ENCODE results near the gene SLPI.

The SLPI gene

DNA sequence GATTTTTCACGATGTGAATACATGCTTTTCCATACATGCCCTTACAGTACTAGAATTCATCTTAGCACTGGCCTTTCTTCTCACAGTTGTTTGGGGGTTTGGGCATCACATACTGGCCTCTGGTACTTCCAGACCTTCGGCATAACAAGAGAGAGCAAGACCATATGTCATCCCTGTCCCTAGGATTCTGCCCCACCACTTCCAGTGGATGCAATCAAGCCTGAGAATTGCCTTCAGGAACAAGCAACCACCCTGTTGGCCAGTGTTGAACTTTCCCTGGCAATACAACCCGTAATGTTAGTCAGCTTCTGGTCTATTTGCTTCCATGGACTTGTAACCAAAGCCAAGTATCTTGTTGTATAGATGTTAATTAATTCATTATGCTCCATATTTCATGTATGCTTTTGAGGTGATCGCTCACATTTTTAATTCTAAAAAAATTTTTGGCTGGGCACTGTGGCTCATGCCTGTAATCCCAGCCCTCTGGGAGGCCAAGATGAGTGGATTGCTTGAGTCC is 15.4 kb upstream of the SLPI start:
- no peak for FAIRE-seq

DNA sequence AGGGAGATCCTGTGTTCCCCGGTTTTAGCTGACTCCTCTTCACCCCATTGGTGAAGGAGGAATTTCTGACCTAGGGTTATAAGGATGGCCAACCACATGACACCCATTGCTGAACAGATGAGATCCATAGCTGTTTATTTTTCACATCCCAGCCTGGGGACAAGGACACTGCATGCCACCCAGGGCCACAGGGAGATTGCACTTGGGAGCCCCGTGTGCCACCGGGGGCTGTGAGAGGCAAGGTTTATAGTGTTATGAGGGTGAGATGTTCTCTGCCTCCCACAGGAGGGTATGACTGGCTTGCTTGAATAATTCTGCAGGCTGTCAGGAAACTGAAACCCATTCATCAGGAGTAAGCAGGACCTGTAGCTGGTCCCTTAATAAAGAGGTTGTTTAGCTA is 14.7 kb upstream of the SLPI start:
- FAIRE-seq, result no peak

DNA sequence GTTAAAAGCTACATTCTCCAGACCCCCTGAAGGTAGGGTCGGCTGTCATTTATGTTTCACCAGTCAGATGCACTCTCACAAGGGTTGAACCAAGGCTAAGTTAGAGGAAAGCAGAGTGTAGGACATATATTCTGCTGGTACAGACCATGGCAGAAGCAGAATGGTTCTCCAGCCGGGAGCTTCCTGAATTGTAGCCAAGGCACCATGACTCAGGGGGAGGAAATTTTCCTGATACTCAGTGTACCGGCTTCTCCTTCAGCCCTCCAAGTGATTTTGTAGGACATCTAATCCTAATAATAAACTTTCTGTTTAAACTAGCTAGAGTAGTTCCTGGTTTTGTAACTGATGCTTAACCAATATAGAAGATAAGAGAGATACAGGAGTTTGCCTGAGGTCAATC is 14.2 kb upstream of the SLPI start:
- no peak for FAIRE-seq

DNA sequence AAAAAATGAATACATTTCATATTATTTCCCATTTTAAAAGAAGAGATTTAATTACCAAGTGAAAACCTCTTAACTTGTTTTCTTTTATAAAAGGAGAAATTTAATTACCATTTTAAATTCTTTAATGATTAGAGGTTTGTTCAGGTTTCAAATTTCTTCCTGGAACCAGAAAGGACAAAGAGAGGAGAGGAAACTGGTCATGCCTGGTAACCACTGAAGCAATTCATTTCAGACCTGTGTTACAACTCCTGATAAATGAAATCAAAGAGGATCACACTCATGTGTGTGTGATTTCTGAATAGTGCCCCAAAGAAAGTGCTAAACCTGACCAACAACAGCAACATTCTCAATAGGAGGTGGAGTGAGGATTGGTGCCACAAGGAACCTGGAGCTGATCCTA is 12.6 kb upstream of the SLPI start:
- FAIRE-seq, result no peak

DNA sequence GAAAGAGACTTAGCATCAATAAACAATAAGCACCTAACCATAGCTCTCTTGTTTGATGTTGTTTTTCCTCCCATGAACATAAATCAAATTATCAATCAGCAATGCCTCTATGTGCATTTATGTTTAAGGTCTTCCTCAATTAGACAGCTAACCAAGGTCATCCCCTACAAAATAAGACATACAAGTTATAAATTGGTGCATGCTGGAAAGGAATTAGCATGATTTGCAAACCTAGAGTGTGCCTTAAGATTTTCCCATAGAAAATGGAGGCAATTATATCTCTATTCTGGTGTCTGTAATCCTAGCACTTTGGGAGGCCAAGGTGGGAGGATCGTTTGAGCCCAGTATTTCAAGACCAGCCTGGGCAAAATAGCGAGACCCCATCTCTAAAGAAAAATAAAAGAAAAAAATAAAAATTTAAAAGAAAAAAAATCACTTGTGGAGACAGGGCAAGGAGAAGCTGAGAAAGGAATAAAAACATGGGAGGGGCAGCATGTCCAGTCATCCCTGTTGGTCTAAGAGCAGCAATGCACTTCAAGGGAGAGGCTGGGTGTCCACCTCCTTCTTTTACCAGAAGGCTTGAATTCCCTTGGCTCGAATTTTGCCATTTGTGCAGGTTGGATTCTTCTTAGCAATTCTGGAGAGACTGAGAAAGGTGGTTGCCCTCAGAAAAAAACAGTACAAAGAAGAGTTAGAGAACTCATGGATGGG is 9.3 kb upstream of the SLPI start:
- FAIRE-seq, result no peak

DNA sequence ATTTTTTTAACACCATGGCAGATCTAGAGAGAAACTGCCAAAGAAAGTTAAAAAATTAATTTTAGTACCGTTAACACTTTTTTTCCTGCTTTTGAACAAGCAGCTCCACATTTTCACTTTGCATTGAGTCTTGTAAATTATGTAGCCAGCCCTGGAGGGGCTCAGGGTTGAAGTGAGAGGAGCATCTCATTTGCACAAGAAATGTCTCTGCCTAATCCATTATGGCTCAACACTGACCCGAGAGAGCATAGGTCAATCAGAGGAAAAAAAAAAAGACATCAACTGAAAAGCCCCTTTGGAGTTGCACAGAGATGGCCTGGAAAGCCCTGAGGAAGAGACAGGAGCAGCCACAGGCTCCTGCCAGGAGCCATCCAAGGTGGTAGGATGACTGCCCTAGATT is 4.3 kb upstream of the SLPI start:
- FAIRE-seq, result no peak

DNA sequence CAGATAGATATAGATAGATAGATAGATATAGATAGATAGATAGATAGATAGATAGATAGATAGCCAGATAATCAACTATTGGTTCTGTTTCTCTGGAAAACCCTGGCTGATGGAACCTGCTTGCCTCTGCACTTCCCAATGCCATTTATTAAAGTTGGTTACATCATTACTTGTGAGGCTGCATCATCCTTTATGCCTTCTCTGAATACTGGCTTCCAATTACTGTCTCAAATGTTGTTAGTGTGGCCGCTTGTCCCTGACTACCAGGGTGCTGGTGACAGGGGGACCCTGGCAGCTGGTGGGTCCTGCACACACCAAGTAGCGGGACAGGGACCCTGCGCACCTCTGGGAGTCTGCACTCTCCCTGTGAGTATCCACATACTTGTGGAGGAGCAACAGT is 3.9 kb upstream of the SLPI start:
- no peak for FAIRE-seq

DNA sequence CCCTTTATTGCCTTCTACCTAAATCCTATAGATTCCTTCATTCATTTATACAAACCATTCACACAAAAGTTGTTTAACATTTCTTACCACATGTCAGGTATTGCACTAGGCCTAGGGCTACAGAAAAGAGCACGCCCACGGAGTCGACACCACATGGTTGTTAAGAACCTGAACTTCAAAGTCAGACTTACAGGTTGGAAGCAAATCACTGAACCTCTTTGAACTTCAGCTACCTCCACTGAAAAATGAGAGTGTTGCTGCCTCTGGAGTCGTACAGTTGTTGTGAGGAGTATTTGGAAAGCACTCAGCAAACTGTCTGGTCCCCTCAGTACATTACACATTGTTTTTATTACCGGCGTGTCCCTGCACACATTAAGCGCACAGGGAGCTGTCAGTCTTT is 3.3 kb upstream of the SLPI start:
- no peak for FAIRE-seq

DNA sequence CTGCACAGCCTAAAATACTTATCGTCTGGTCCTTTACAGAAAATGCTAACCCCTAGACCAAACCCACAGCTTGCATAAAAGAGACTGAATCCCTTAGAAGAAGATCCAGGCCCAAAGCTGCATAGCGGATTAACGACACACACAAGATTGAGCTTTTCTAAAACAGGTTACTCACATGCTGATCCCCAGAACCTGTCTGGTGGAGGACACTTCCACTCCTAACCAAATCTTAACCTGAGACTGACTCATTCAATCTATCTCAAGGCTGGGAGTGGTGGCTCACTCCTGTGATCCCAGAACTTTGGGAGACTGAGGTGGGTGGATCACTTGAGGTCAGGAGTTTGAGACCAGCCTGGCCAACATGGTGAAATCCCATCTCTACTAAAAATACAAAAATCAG is 2.8 kb upstream of the SLPI start:
- FAIRE-seq, result no peak

DNA sequence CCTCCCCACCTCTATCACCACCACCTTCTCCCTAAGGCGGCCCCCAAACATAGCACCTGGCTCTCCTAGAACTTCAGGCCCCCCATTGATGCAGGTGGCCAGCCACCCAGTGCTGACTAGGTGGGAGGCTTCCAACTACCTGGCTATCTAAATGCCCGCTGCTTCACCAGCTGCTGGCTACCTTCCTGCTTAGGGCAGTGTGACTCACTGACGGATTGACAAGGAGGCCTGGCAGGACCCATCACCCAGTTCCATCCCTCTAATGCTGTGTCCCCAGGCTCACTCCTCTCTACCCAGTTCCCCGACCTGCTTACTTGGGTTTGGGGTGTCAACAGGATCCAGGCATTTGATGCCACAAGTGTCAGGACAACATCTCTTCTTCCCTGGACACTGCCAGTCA is 1.1 kb downstream of the SLPI start:
- no peak for FAIRE-seq

DNA sequence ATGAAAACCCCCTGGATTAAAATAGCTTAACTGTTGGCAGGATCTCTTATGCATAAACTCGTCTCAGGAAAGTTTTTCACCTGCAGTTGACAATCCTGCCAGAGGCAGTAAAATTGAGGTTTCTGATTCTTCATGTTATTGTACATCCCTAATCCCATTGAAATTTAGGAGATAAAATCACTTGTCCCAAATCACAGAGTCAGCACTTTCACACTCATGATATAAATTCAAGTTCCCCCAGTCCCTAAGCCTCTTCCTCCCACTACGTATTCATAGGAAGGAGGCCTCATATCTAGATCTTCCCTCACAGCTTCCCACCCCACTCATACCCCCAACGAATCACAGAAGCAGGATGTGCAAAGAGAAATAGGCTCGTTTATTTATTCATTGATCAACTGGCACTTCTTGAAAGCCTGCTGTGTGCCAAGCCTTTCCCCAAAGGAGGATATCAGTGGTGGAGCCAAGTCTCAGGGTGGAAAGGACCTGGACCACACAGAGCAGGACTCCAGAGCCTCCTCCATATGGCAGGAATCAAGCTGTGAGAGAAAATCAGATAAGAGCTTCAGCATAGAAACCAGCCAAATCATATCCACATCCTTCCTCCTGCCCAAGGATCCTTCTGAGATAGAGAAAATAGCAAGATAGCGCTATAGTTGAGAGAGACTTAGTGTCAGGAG is 2.3 kb downstream of the SLPI start:
- FAIRE-seq, result no peak

DNA sequence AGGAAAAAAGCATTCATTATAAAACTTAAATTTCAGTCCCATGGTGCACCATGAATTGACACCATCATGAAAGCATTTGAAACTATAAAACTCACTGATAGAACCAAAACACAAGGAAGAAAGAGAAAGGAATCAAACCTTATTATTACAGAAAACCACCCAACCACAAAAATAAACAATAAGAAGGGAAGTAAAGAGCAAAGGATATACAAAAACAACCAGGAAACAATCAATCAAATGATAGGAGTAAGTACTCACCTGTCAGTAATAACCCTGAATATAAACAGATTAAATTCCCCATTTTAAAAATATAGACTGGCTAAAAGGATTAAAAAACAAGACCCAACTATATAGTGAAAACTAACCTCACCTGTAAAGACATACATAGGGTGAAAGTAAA is 5.8 kb downstream of the SLPI start:
- no peak for FAIRE-seq

DNA sequence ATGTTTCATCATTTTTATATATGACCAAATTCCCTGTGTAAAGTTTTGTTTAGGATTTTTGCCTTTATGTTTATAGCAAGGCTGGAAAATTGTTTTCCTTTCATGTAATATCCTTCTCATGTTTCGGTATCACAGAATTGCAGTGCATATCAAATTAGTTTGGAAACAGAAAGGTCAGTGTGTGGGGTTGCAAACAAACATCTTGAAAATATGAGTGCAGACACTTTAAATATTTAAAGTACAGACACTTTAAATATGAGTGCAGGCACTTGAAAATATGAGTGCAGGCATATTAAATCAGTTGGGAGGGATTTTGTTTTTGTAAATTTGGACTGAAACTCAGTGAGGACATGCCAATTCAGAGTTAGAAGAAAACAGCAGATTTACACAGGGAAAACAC is 6.5 kb downstream of the SLPI start:
- FAIRE-seq, result no peak

DNA sequence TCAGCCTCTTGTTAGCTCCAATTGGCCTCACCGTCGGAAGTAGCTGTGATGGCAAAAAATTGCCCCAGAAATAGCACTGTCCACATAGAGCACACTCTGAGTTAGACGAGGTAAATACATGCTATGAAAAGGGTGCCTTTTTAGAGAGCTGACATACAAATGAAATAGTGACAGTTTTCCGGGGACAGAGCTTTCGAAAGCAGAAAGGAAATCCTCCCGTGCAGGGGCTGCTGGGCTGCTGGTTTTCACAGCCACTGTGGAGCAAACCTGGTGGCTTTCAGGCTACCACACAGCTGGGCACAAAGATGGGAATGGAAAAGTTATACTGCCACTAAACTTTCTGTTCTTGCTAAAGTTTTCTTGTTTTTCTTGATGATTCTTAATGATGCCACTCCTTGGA is 8.3 kb downstream of the SLPI start:
- no peak for FAIRE-seq

DNA sequence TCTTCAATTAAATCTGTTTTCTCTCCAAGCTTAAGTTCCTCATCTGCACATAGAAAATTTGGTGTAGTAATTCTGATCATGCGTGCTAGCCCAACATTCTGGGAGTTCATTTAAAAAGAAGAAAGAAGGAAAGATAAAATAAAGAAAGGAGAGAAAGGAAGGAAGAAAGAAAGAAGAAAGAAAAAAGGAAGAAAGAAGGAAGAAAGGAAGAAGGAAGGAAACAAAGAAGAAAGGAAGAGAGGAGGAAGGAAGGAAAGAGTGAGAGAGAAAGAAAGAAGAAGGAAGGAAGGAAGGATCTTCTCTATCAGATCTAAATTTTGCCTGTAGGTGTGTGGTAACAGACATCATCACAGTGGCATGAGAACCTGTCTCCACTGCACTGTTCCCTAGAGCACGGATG is 16.2 kb downstream of the SLPI start:
- no peak for FAIRE-seq

DNA sequence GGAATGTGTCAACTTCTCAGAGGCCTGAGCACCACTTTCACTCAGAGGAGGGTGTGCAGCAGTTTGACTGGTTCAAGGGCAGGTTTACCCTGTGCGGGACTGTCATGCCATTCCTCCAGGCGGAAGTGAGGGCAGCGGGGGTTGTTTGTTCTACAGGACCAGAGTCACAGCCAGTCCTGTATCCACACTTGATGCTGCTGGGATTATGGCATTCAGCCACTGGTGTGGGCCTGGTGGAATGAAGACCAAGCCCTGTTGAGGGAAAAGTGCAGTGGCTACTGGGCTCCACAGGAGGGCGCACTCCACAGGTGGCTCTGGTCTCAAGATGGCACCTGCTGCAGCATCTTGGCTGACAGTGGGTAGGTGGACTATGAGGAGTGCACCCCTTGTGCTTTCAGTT is 18.4 kb downstream of the SLPI start:
- FAIRE-seq, result no peak

DNA sequence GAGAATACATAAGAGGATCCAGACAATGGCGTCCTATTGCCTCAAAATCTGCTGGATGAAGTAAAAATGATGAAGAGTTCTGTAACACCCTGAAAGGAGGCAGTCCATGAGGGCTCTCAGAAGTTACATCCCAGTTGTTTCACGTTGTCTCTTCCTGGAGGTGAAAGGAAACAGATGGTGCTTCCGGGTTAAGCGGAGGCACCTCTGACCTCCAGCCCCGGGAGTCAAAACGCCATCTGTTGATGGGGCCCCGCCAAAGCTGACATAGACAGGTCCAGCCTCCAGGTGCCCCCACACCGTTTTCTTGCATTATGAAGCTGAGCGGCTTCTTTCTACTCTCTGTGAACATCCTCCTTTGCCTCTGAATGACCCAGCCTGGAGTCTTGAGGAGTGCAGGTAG is 23.7 kb downstream of the SLPI start:
- no peak for FAIRE-seq

DNA sequence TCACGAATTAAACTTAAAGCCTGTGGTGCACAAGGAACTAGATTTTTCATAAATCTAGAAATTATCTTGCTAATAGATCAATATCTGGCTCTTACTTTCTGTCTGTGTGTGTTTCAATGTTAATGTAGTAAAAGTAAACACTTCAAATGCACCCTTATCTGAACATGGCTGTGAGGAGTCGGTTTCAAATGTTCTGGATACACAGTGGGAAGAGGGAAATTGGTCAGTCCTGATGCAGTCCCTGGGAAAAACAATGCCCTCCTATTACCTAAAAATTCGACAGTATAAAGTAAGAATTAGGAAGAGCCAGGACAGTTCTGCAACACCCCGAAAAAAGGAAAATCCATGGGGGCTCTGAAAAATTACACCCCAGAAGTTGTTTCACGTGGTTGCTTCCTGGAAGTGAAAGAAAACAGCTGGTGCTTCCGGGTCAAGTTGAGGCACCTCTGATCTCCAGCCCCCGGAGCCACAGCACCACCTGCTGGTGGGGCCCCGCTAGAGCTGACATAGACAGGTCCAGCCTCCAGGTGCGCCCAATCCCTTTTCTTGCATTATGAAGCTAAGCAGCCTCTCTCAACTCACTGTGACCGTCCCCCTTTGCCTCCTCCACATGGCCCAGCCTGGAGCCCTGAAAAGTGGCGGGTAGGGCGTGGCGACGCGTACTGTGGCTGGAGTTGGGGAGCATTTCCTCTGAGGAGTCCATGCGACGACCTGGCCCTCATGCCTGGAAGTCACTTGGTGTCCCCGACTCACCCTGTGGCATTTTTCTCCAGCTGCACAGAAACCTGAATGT is 24.9 kb downstream of the SLPI start:
- FAIRE-seq, result no peak

DNA sequence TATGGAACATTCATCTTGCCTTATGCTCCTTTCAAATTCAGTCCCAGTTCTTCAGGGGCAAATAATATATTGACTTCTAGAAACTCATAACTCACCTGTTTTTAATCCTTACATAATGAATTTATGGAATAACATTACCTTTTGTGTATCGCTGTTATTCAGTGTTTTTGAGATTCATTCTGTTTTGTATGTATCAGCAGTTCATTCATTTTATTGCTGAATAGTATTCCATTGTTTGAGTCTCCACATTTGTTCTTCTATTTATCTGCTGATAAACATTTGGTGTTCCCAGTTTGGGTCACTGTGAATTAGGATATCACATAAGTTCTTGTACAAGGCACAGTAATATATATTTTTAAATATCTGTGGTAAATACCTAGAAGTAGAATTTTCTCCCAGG is 28.1 kb downstream of the SLPI start:
- FAIRE-seq, result no peak

DNA sequence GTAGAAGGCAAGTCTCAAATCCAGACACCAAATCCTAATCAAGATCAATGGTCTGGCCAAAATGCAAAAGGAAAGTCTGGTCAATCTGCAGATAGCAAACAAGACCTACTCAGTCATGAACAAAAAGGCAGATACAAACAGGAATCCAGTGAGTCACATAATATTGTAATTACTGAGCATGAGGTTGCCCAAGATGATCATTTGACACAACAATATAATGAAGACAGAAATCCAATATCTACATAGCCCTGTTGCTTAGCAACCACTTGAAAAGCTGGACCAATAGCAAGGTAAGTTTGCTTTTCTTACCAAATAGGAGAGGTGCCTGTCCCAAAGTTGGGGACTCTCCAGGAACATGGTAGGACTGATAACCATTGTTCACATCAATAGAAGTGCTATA is 31.2 kb downstream of the SLPI start:
- no peak for FAIRE-seq

DNA sequence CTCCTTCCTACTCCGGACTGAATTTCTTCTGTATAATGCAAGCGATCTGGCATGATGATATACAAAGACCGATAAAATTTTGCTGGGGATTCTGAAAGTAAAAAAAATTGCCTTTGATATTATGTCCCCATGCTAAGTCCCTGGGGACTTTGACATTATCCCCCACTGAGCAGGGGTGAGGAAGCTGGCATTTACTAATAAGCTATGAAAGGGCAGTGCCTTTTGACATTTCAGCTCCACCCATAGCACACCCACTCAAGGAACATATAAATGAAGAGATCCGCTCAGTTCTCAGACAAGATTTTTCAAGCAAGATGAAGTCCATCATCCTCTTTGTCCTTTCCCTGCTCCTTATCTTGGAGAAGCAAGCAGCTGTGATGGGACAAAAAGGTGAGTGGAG is 33.3 kb downstream of the SLPI start, which contains the start of gene SEMG2:
TSS of gene SEMG2 (plus strand) at position 298 of the 400 bp plus-strand sequence. CDS start at position 315, 17 bp downstream.
- FAIRE-seq, result no peak

DNA sequence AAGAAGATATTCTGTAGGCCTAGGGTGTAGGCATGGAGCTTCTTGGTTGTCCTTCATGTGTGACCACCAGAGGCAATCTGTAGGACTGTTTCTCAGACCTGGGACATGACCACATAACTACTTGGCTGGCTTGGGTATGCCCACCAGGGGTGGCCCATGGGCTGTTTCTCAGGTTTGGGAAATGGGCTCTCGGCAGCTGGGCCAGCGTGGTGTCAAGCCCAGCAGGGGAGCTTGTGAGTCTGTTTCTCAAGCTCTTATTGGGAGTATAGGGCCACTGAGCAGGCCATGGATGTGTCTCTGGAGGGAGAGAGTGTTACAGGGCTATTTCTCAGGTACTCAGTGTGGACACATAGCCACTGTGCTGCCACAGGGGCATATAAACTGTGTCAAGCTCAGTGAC is 35.7 kb downstream of the SLPI start:
- FAIRE-seq, result no peak

DNA sequence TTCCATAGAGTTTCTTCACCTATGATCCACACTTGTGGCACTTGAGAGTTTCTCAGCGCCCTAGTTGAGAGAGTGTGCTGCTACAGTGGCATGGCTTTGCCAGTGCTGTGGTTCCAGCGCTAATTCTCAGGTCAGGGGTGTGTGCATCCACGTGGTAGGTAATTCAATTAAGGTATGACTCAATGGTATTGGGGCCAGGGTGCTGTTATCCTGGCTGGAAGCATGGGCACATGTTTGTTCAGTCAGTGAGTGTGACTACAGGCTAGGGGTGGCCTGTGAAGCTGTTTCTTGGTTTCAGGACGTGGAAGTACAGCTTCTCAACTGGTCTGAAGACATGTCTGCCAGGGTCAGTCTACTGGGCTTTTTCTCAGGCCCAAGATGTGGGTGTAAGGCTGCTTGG is 36.2 kb downstream of the SLPI start:
- no peak for FAIRE-seq

DNA sequence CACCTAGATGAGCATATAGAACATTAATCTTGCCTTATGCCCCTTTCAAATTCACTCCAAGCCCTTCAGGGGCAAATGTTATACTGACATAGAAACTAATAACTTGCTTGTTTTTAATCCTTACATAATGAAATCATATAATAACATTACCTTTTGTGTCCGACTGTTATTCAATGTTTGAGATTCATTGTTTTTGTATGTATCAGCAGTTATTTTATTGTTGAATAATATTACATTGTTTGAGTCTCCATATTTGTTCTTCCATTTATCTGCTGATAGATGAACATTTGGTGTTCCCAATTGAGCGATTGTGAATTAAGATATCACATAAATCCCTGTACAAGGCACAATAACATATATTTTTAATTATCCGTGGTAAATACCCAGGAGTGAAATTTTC is 41.5 kb downstream of the SLPI start:
- FAIRE-seq, result no peak
